H1 (cell line): ENCODE measurements around the gene ANKIB1.

Source experiments
- CHD2 ChIP-seq: IDR thresholded peaks from 2 replicates; pipeline ENCODE4 v1.6.1; 2012; ENCODE audit warnings: low read length, improper control_type of control experiment
- EP300 ChIP-seq, 2 experiments: IDR thresholded peaks; 1 replicate in 1 of 2; 2 replicates in 1 of 2; pipeline ENCODE4 v1.6.1; 2011 to 2012; ENCODE audit warnings: low read depth in 2 of 2, low read length in 2 of 2, mild to moderate bottlenecking in 2 of 2, borderline replicate concordance in 1 of 2, inconsistent platforms in 1 of 2, moderate library complexity in 1 of 2
- POLR2AphosphoS5 ChIP-seq: IDR thresholded peaks from 2 replicates; pipeline ENCODE4 v1.6.1; 2011; ENCODE audit warnings: low read depth, low read length

GRCh38 chr7:92293896-92294590 lies 48.3 kb downstream of the ANKIB1 start:
- TF ChIP-seq EP300 (IDR thresholded peaks at IDR 0.05; ENCODE audit: borderline replicate concordance in 1 of 2, low read depth in 2 of 2, low read length in 2 of 2) (no peak), POLR2AphosphoS5 (no peak), CHD2 (no peak)
